ENCODE data around the gene SULF2. TPM values are rescaled to one million over a fixed set of nuclear protein-coding genes. Genes with fewer than 3 reads are reported as not detected.

Gene SULF2
- total and polyA plus RNA-seq, 9 of the 15 experiments (the other 6 are each of a cell fraction or from before 2014, with no cell fraction given), result 0.33 TPM; not detected in 8

DNA sequence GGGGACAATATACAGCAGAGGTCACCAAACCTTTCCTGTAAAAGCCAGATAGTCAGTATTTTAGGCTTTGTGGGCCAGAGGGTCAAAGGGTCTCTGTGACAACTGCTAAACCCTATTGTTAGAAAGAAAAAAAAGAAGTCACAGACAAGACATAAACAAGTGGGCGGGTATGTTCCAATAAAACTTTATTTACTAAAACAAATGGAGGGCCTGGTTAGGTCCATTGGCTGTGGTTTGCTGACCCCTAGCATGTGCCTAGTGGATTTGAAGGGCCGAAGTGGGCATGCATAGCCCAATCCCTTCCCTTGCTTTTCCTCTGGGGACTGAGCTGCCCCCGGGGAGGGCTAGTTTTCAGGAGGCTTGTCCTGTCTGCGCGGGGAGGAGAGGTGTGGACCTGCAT lies 78.9 kb downstream of the SULF2 start:
- Histone ChIP-seq H3K27ac (ENCODE audit: extremely low read depth, low read depth, low read length) (no peak overlapping the region), H3K9ac (ENCODE audit: insufficient read depth in 1 of 2, low read depth in 2 of 2, low read length in 2 of 2) (no peak overlapping the region), H3K79me2 (ENCODE audit: control insufficient read depth, insufficient read depth, low read length) (no peaks in the 10 kb centered on the region), H3K4me3 (no peak overlapping the region), H2AFZ (ENCODE audit: low read depth, low read length) (no peak overlapping the region), H3K4me1 (replicated peaks in 1 of 2; ENCODE audit: control insufficient read depth in 2 of 2, insufficient read depth in 2 of 2, low read length in 2 of 2) (no peaks in the 10 kb centered on the region; a peak in 1 of 5 replicates), H3K9me1 (ENCODE audit: control insufficient read depth, insufficient read depth, low read length) (no peaks in the 10 kb centered on the region), H3K9me3 (replicated peaks; ENCODE audit: control insufficient read depth, insufficient read depth, low read depth, low read length) (no peaks in the 10 kb centered on the region), H4K20me1 (replicated peaks; ENCODE audit: control insufficient read depth, insufficient read depth, low read length) (peaks cover 6% of the 10 kb centered on the region; the same call in 1 of the 2 replicates), H3K27me3 (ENCODE audit: control insufficient read depth in 2 of 2, insufficient read depth in 2 of 2, low read length in 2 of 2) (peaks cover 36 to 80% of the 10 kb centered on the region in 2 experiments), H3K4me2 (ENCODE audit: insufficient read depth, low read length) (no peak overlapping the region), H3K36me3 (ENCODE audit: control insufficient read depth, insufficient read depth, low read length) (no peaks in the 10 kb centered on the region)
- no peak for FAIRE-seq
- ATAC-seq, result no peak
- no peak for DNase-seq (ENCODE audit: extremely low read depth in 1 of 4, low spot score in 3 of 4)
- intact Hi-C loops (cut with micrococcal nuclease) (no loop called here), in situ Hi-C loops (cut with MboI) (no loop called here)
- WGBS (ENCODE audit: insufficient coverage, low coverage, missing lambda C conversion rate), result 2% methylated on average over 5 of the region's 5 CpGs
- CTCF ChIA-PET (ENCODE audit: low intra/inter-chr PET ratio), result no interaction called here
- POLR2A ChIA-PET, result interaction anchor here (0.5 to 1.7 kb wide), 3 partner anchors 12 to 430 kb away, joined by 3 read pairs; no protein-coding TSS in a partner anchor
- no TSS peak for BruUV-seq (replicated peaks)
- no peak for TF ChIP-seq ERF (CRISPR knock-in tag; IDR thresholded peaks at IDR 0.05)
- TF ChIP-seq, protein P1, sequence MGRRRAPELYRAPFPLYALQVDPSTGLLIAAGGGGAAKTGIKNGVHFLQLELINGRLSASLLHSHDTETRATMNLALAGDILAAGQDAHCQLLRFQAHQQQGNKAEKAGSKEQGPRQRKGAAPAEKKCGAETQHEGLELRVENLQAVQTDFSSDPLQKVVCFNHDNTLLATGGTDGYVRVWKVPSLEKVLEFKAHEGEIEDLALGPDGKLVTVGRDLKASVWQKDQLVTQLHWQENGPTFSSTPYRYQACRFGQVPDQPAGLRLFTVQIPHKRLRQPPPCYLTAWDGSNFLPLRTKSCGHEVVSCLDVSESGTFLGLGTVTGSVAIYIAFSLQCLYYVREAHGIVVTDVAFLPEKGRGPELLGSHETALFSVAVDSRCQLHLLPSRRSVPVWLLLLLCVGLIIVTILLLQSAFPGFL (CRISPR knock-in tag; IDR thresholded peaks at IDR 0.05), result no peak
- TF ChIP-seq ETS2 (tag; IDR thresholded peaks at IDR 0.05; ENCODE audit: borderline replicate concordance, poor library complexity, severe bottlenecking), result no peak
- TF ChIP-seq, protein P2, sequence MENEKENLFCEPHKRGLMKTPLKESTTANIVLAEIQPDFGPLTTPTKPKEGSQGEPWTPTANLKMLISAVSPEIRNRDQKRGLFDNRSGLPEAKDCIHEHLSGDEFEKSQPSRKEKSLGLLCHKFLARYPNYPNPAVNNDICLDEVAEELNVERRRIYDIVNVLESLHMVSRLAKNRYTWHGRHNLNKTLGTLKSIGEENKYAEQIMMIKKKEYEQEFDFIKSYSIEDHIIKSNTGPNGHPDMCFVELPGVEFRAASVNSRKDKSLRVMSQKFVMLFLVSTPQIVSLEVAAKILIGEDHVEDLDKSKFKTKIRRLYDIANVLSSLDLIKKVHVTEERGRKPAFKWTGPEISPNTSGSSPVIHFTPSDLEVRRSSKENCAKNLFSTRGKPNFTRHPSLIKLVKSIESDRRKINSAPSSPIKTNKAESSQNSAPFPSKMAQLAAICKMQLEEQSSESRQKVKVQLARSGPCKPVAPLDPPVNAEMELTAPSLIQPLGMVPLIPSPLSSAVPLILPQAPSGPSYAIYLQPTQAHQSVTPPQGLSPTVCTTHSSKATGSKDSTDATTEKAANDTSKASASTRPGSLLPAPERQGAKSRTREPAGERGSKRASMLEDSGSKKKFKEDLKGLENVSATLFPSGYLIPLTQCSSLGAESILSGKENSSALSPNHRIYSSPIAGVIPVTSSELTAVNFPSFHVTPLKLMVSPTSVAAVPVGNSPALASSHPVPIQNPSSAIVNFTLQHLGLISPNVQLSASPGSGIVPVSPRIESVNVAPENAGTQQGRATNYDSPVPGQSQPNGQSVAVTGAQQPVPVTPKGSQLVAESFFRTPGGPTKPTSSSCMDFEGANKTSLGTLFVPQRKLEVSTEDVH (IDR thresholded peaks at IDR 0.05; ENCODE audit: low read depth, partially characterized antibody), result no peak
- TF ChIP-seq ZNF282 (CRISPR knock-in tag; IDR thresholded peaks at IDR 0.05), result no peak
- no peak for TF ChIP-seq DACH1 (IDR thresholded peaks at IDR 0.05; ENCODE audit: partially characterized antibody)
- no peak for TF ChIP-seq FOXJ3 (CRISPR knock-in tag; IDR thresholded peaks at IDR 0.05)
- no peak for TF ChIP-seq MTA2 (IDR thresholded peaks at IDR 0.05; ENCODE audit: low read depth)
- TF ChIP-seq, protein P3, sequence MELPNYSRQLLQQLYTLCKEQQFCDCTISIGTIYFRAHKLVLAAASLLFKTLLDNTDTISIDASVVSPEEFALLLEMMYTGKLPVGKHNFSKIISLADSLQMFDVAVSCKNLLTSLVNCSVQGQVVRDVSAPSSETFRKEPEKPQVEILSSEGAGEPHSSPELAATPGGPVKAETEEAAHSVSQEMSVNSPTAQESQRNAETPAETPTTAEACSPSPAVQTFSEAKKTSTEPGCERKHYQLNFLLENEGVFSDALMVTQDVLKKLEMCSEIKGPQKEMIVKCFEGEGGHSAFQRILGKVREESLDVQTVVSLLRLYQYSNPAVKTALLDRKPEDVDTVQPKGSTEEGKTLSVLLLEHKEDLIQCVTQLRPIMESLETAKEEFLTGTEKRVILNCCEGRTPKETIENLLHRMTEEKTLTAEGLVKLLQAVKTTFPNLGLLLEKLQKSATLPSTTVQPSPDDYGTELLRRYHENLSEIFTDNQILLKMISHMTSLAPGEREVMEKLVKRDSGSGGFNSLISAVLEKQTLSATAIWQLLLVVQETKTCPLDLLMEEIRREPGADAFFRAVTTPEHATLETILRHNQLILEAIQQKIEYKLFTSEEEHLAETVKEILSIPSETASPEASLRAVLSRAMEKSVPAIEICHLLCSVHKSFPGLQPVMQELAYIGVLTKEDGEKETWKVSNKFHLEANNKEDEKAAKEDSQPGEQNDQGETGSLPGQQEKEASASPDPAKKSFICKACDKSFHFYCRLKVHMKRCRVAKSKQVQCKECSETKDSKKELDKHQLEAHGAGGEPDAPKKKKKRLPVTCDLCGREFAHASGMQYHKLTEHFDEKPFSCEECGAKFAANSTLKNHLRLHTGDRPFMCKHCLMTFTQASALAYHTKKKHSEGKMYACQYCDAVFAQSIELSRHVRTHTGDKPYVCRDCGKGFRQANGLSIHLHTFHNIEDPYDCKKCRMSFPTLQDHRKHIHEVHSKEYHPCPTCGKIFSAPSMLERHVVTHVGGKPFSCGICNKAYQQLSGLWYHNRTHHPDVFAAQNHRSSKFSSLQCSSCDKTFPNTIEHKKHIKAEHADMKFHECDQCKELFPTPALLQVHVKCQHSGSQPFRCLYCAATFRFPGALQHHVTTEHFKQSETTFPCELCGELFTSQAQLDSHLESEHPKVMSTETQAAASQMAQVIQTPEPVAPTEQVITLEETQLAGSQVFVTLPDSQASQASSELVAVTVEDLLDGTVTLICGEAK (IDR thresholded peaks at IDR 0.05), result peak; percentile 84
- TF ChIP-seq, protein P3 (CRISPR knock-in tag; IDR thresholded peaks at IDR 0.05), result peak; percentile 50; the same call in 1 of the 2 replicates
- no peak for TF ChIP-seq XRCC3 (IDR thresholded peaks at IDR 0.05)
